Activated CD4-positive, alpha-beta memory T cell treated with anti-CD3 and anti-CD28 coated beads, Interleukin-2, amount 10 ng/mL, durations not matched to agents 7 days and 5 days (primary cell): ENCODE results near the gene SCD5. TPM values are rescaled to one million over a fixed set of nuclear protein-coding genes. Genes with fewer than 3 reads are reported as not detected.

Experiments used
- CTCF ChIA-PET: fragments of 350-600 bp; sonication (Branson Sonifier 250); formaldehyde crosslinking; loops from one replicate; lab custom pipeline; 2021; ENCODE audit warnings: antibody characterized with exemption, inconsistent platforms; lab: Charles Lee
- POLR2A ChIA-PET: fragments of 350-600 bp; sonication (Branson Sonifier 250); formaldehyde crosslinking; loops from one replicate; lab custom pipeline; 2021; ENCODE audit warnings: antibody characterized with exemption; lab: Charles Lee
- DNase-seq: peaks from one replicate; pipeline ENCODE4 v3.0.0-alpha.2; 2020
- H3K27ac Mint-ChIP-seq: one replicate; pipeline ENCODE4 v1.8.0; 2021; ENCODE audit warnings: mild to moderate bottlenecking, mixed read lengths
- H3K27me3 Mint-ChIP-seq: one replicate; pipeline ENCODE4 v1.8.0; 2021; ENCODE audit warnings: mixed read lengths
- H3K36me3 Mint-ChIP-seq: one replicate; pipeline ENCODE4 v1.8.0; 2021; ENCODE audit warnings: low read depth, mixed read lengths
- H3K4me1 Mint-ChIP-seq: one replicate; pipeline ENCODE4 v1.8.0; 2021; ENCODE audit warnings: mixed read lengths
- H3K4me3 Mint-ChIP-seq: one replicate; pipeline ENCODE4 v1.8.0; 2021; ENCODE audit warnings: mild to moderate bottlenecking, mixed read lengths
- H3K9me3 Mint-ChIP-seq: one replicate; pipeline ENCODE4 v1.8.0; 2021; ENCODE audit warnings: mixed read lengths
- total RNA-seq, 2 experiments: library from RNA; stranded (reverse); gene quantifications; one replicate each; pipeline ENCODE4 v1.2.3, GENCODE V29; 2021

SCD5 gene
- total RNA-seq, 2 experiments from 2014 or later: 0.20 to 0.45 TPM

GRCh38 chr4:82721819-82722423 lies 76.7 kb downstream of the SCD5 start:
- peak; percentile 18 for DNase-seq
- CTCF ChIA-PET: interaction anchor here (0.7 to 3.4 kb wide), 9 partner anchors 8 to 538 kb away, joined by 3 to 21 read pairs (median 3); no protein-coding TSS in a partner anchor
- no peak overlapping the region for H3K4me3 Mint-ChIP-seq

GRCh38 chr4:82718162-82718940 lies 80.2 kb downstream of the SCD5 start:
- Mint-ChIP-seq H3K9me3 (no peaks in the 10 kb centered on the region), H3K4me1 (no peaks in the 10 kb centered on the region), H3K36me3 (no peaks in the 10 kb centered on the region), H3K4me3 (no peak overlapping the region), H3K27ac (no peak overlapping the region), H3K27me3 (peaks cover 8% of the 10 kb centered on the region)
- POLR2A ChIA-PET: no interaction called here
- CTCF ChIA-PET: interaction anchor here (0.7 kb wide), 1 partner anchor 13 kb away, joined by 3 read pairs; no protein-coding TSS in a partner anchor
- no peak for DNase-seq

More at GRCh38 chr4:82721819-82722423, 76.7 kb downstream of the SCD5 start:
- no peaks in the 10 kb centered on the region for H3K9me3 Mint-ChIP-seq
- H3K36me3 Mint-ChIP-seq: no peaks in the 10 kb centered on the region
- H3K27ac Mint-ChIP-seq: no peak overlapping the region
- POLR2A ChIA-PET: no interaction called here
- H3K4me1 Mint-ChIP-seq: no peaks in the 10 kb centered on the region
- H3K27me3 Mint-ChIP-seq: no peaks in the 10 kb centered on the region

GRCh38 chr4:82715731-82716617 lies 82.6 kb downstream of the SCD5 start:
- ChIA-PET CTCF (interaction anchor here (0.8 kb wide), 1 partner anchor 23 kb away, joined by 3 read pairs; no protein-coding TSS in a partner anchor), POLR2A (no interaction called here)
- H3K27me3 Mint-ChIP-seq: peaks cover 8% of the 10 kb centered on the region

GRCh38 chr4:82713856-82714255 lies 84.7 kb downstream of the SCD5 start:
- POLR2A ChIA-PET: no interaction called here
- Mint-ChIP-seq H3K9me3 (no peaks in the 10 kb centered on the region), H3K36me3 (no peaks in the 10 kb centered on the region), H3K27me3 (peaks cover 12% of the 10 kb centered on the region), H3K27ac (no peak overlapping the region), H3K4me3 (no peak overlapping the region), H3K4me1 (no peaks in the 10 kb centered on the region)
- DNase-seq: no peak
- CTCF ChIA-PET: no interaction called here

More at GRCh38 chr4:82715731-82716617, 82.6 kb downstream of the SCD5 start:
- Mint-ChIP-seq H3K9me3 (no peaks in the 10 kb centered on the region), H3K27ac (no peak overlapping the region), H3K36me3 (no peaks in the 10 kb centered on the region), H3K4me3 (no peak overlapping the region), H3K4me1 (no peaks in the 10 kb centered on the region)
- no peak for DNase-seq

GRCh38 chr4:82712561-82712960 lies 86.0 kb downstream of the SCD5 start:
- DNase-seq: no peak
- CTCF ChIA-PET: interaction anchor here (1.2 to 1.4 kb wide), 2 partner anchors 9 to 26 kb away, joined by 3 read pairs; no protein-coding TSS in a partner anchor
- H3K9me3 Mint-ChIP-seq: no peaks in the 10 kb centered on the region
- no peak overlapping the region for H3K27ac Mint-ChIP-seq
- H3K27me3 Mint-ChIP-seq: peaks cover 14% of the 10 kb centered on the region
- no peaks in the 10 kb centered on the region for H3K4me1 Mint-ChIP-seq
- no peaks in the 10 kb centered on the region for H3K36me3 Mint-ChIP-seq
- no peak overlapping the region for H3K4me3 Mint-ChIP-seq
- POLR2A ChIA-PET: no interaction called here

- ChIA-PET POLR2A (no interaction called here), CTCF (no interaction called here)
- Mint-ChIP-seq H3K27ac (no peak overlapping the region), H3K36me3 (no peaks in the 10 kb centered on the region), H3K4me1 (no peaks in the 10 kb centered on the region), H3K4me3 (no peak overlapping the region), H3K27me3 (peaks cover 20% of the 10 kb centered on the region), H3K9me3 (no peaks in the 10 kb centered on the region)
- no peak for DNase-seq
These were observed 87.3 kb downstream of the SCD5 start for GRCh38 chr4:82711158-82711785.

- DNase-seq: no peak
- H3K4me1 Mint-ChIP-seq: no peaks in the 10 kb centered on the region
- H3K27ac Mint-ChIP-seq: no peak overlapping the region
- H3K36me3 Mint-ChIP-seq: no peaks in the 10 kb centered on the region
- H3K9me3 Mint-ChIP-seq: no peaks in the 10 kb centered on the region
- POLR2A ChIA-PET: no interaction called here
- CTCF ChIA-PET: no interaction called here
- H3K4me3 Mint-ChIP-seq: no peak overlapping the region
- peaks cover 20% of the 10 kb centered on the region for H3K27me3 Mint-ChIP-seq
These were observed 88.2 kb downstream of the SCD5 start for GRCh38 chr4:82710197-82710929.

- Mint-ChIP-seq H3K27ac (no peak overlapping the region), H3K4me1 (no peaks in the 10 kb centered on the region), H3K9me3 (no peaks in the 10 kb centered on the region), H3K36me3 (no peaks in the 10 kb centered on the region), H3K4me3 (no peak overlapping the region), H3K27me3 (peaks cover 15% of the 10 kb centered on the region)
- POLR2A ChIA-PET: no interaction called here
- no peak for DNase-seq
- CTCF ChIA-PET: interaction anchor here (1.0 kb wide), 1 partner anchor 30 kb away, joined by 3 read pairs; no protein-coding TSS in a partner anchor
These were observed 89.6 kb downstream of the SCD5 start for GRCh38 chr4:82708982-82709381.

GRCh38 chr4:82706349-82707000 lies 92.1 kb downstream of the SCD5 start:
- DNase-seq: no peak
- POLR2A ChIA-PET: no interaction called here

GRCh38 chr4:82705928-82706300 lies 92.7 kb downstream of the SCD5 start:
- ChIA-PET POLR2A (no interaction called here), CTCF (no interaction called here)
- Mint-ChIP-seq H3K4me1 (no peaks in the 10 kb centered on the region), H3K27me3 (peaks cover 16% of the 10 kb centered on the region), H3K4me3 (no peak overlapping the region), H3K9me3 (no peaks in the 10 kb centered on the region), H3K27ac (no peak overlapping the region), H3K36me3 (no peaks in the 10 kb centered on the region)
- no peak for DNase-seq

More at GRCh38 chr4:82706349-82707000, 92.1 kb downstream of the SCD5 start:
- Mint-ChIP-seq H3K4me3 (no peak overlapping the region), H3K27me3 (peaks cover 16% of the 10 kb centered on the region), H3K4me1 (no peaks in the 10 kb centered on the region), H3K9me3 (no peaks in the 10 kb centered on the region), H3K36me3 (no peaks in the 10 kb centered on the region), H3K27ac (no peak overlapping the region)
- CTCF ChIA-PET: no interaction called here

GRCh38 chr4:82705169-82705927 lies 93.2 kb downstream of the SCD5 start:
- ChIA-PET CTCF (no interaction called here), POLR2A (interaction anchor here (0.6 kb wide), 1 partner anchor 47 kb away, joined by 3 read pairs; no protein-coding TSS in a partner anchor)
- H3K27ac Mint-ChIP-seq: no peak overlapping the region
- DNase-seq: no peak
- no peaks in the 10 kb centered on the region for H3K36me3 Mint-ChIP-seq
- peaks cover 16% of the 10 kb centered on the region for H3K27me3 Mint-ChIP-seq
- H3K9me3 Mint-ChIP-seq: no peaks in the 10 kb centered on the region
- H3K4me3 Mint-ChIP-seq: no peak overlapping the region
- H3K4me1 Mint-ChIP-seq: no peaks in the 10 kb centered on the region
